SK-N-SH (cell line): ENCODE data around the gene GLIS1. TPM values are rescaled to one million over a fixed set of nuclear protein-coding genes. Genes with fewer than 3 reads are reported as not detected.

Experiments
- CTCF ChIA-PET: fragments of 300-600, 350-600 bp; formaldehyde crosslinking; extraction: SDS; loops from one replicate; lab custom pipeline; 2021; lab: Yijun Ruan, JAX
- POLR2A ChIA-PET: fragments of 350-600 bp; sonication (Branson Sonifier 250); formaldehyde crosslinking; extraction: SDS; loops from one replicate; lab custom pipeline; 2020; ENCODE audit warnings: antibody characterized with exemption, inconsistent platforms; lab: Yijun Ruan, JAX
- DNase-seq: peaks from one replicate; pipeline ENCODE4 v3.0.0; 2012
- H2AFZ ChIP-seq: fragments of 200-600 bp; sonication (generic); 2 replicates; pipeline ENCODE4 v1.8.1; 2016; ENCODE audit warnings: antibody characterized with exemption, mild to moderate bottlenecking, low read depth
- H3F3A ChIP-seq: fragments of 200-600 bp; sonication (generic); replicated peaks from 2 replicates; pipeline ENCODE3; 2016; ENCODE audit warnings: antibody characterized with exemption, mild to moderate bottlenecking; ENCODE audit not compliant: insufficient read depth
- H3K27ac ChIP-seq, 2 experiments: fragments of 200-500 bp in 1 of 2; fragments of 200-600 bp in 1 of 2; sonication (Bioruptor generic) in 1 of 2; sonication (generic), shearing (Covaris generic) in 1 of 2; 2 replicates each; pipeline versions ENCODE4 v1.5.1 to v1.6.1; 2014 to 2016; ENCODE audit warnings: low read depth in 2 of 2, inconsistent platforms in 1 of 2, low read length in 1 of 2, mild to moderate bottlenecking in 1 of 2, mixed read lengths in 1 of 2
- H3K27me3 ChIP-seq: fragments of 200-600 bp; sonication (generic), shearing (Covaris generic); 2 replicates; pipeline ENCODE4 v1.6.1; 2016; ENCODE audit warnings: mixed run types; ENCODE audit not compliant: insufficient read depth
- H3K36me3 ChIP-seq, 2 experiments: fragments of 200-500 bp in 1 of 2; fragments of 200-600 bp in 1 of 2; sonication (Bioruptor generic) in 1 of 2; sonication (generic) in 1 of 2; replicated peaks in 1 of 2; 2 replicates each; pipeline versions ENCODE3 to v1.5.1; 2014 to 2016; ENCODE audit warnings: low read length in 1 of 2, mild to moderate bottlenecking in 1 of 2; ENCODE audit not compliant: insufficient read depth in 2 of 2, control insufficient read depth in 1 of 2
- H3K4me1 ChIP-seq, 2 experiments: fragments of 200-500 bp in 1 of 2; fragments of 200-600 bp in 1 of 2; sonication (Bioruptor generic) in 1 of 2; sonication (generic), shearing (Covaris generic) in 1 of 2; 2 replicates each; pipeline versions ENCODE4 v1.5.1 to v1.6.1; 2014 to 2016; ENCODE audit warnings: low read depth in 1 of 2, low read length in 1 of 2, mixed run types in 1 of 2; ENCODE audit not compliant: insufficient read depth in 2 of 2, control insufficient read depth in 1 of 2
- H3K4me2 ChIP-seq: fragments of 200-600 bp; sonication (generic), shearing (Covaris generic); 2 replicates; pipeline ENCODE4 v1.6.1; 2017; ENCODE audit warnings: mixed run types
- H3K4me3 ChIP-seq, 2 experiments: fragments of 200-500 bp in 1 of 2; fragments of 200-600 bp in 1 of 2; sonication (Bioruptor generic) in 1 of 2; sonication (generic), shearing (Covaris generic) in 1 of 2; 2 replicates each; pipeline versions ENCODE4 v1.5.1 to v1.8.1; 2014 to 2016; ENCODE audit warnings: low read depth in 2 of 2, inconsistent platforms in 1 of 2, low read length in 1 of 2, mild to moderate bottlenecking in 1 of 2, mixed read lengths in 1 of 2, moderate library complexity in 1 of 2
- H3K79me2 ChIP-seq: fragments of 200-600 bp; sonication (generic); 2 replicates; pipeline ENCODE4 v1.8.1; 2017; ENCODE audit warnings: mild to moderate bottlenecking; ENCODE audit not compliant: insufficient read depth
- H3K9ac ChIP-seq: fragments of 200-600 bp; sonication (generic); 2 replicates; pipeline ENCODE4 v1.6.1; 2017; ENCODE audit warnings: mixed run types
- H3K9me2 ChIP-seq: fragments of 200-600 bp; sonication (generic); 2 replicates; pipeline ENCODE4 v1.6.1; 2017; ENCODE audit warnings: mixed run types
- H3K9me3 ChIP-seq: fragments of 200-600 bp; sonication (generic); 2 replicates; pipeline ENCODE4 v1.6.1; 2017; ENCODE audit warnings: mixed run types, mild to moderate bottlenecking, moderate library complexity
- H4K20me1 ChIP-seq: fragments of 200-600 bp; sonication (generic); 2 replicates; pipeline ENCODE4 v1.6.1; 2017; ENCODE audit warnings: mild to moderate bottlenecking, mixed run types; ENCODE audit not compliant: insufficient read depth
- ELF1 ChIP-seq: IDR thresholded peaks from 2 replicates; pipeline ENCODE4 v1.4.0; 2012
- EP300 ChIP-seq, 2 experiments: IDR thresholded peaks; 2 replicates each; pipeline versions ENCODE4 v1.4.0 to v1.6.1; 2012; ENCODE audit warnings: borderline replicate concordance in 1 of 2, low read depth in 1 of 2, low read length in 1 of 2
- FOXJ3 ChIP-seq: sonication (generic); formaldehyde crosslinking; IDR thresholded peaks from 2 replicates; pipeline ENCODE4 v1.5.1; 2020; ENCODE audit warnings: mild to moderate bottlenecking, missing genetic modification reagents
- FOXM1 ChIP-seq: IDR thresholded peaks from 2 replicates; pipeline ENCODE4 v1.4.0; 2012; ENCODE audit warnings: low read depth, mild to moderate bottlenecking
- GABPA ChIP-seq: IDR thresholded peaks from 2 replicates; pipeline ENCODE4 v1.4.0; 2012; ENCODE audit warnings: low read depth, mild to moderate bottlenecking
- GATA2 ChIP-seq: sonication (generic); formaldehyde crosslinking; IDR thresholded peaks from 2 replicates; pipeline ENCODE4 v1.5.0; 2020; ENCODE audit warnings: mild to moderate bottlenecking, missing genetic modification reagents
- JUND ChIP-seq: IDR thresholded peaks from 2 replicates; pipeline ENCODE4 v1.4.0; 2012
- MAX ChIP-seq: IDR thresholded peaks from 2 replicates; pipeline ENCODE4 v1.4.0; 2012; ENCODE audit warnings: low read depth
- MXI1 ChIP-seq: IDR thresholded peaks from 2 replicates; pipeline ENCODE4 v1.6.1; 2012; ENCODE audit warnings: mild to moderate bottlenecking, low read depth, low read length, improper control_type of control experiment
- NFIC ChIP-seq: IDR thresholded peaks from 2 replicates; pipeline ENCODE4 v1.4.0; 2012; ENCODE audit warnings: borderline replicate concordance
- NRF1 ChIP-seq: IDR thresholded peaks from 2 replicates; pipeline ENCODE4 v1.6.1; 2012; ENCODE audit warnings: low read depth, mild to moderate bottlenecking, low read length
- PBX3 ChIP-seq: IDR thresholded peaks from 2 replicates; pipeline ENCODE4; 2012
- POLR2AphosphoS5 ChIP-seq: IDR thresholded peaks from 2 replicates; pipeline ENCODE4 v1.6.1; 2012; ENCODE audit warnings: low read depth, low read length
- RAD21 ChIP-seq: IDR thresholded peaks from 2 replicates; pipeline ENCODE4 v1.6.1; 2012; ENCODE audit warnings: mild to moderate bottlenecking, low read length
- TAF1 ChIP-seq: IDR thresholded peaks from 2 replicates; pipeline ENCODE4 v1.6.1; 2012; ENCODE audit warnings: low read depth, mild to moderate bottlenecking, low read length, moderate library complexity, borderline replicate concordance
- USF1 ChIP-seq: IDR thresholded peaks from 2 replicates; pipeline ENCODE4 v1.4.0; 2012; ENCODE audit warnings: low read depth, borderline replicate concordance
- ZBTB33 ChIP-seq: IDR thresholded peaks from 2 replicates; pipeline ENCODE4 v1.4.0; 2012; ENCODE audit warnings: low read depth, borderline replicate concordance
- WGBS: methylation state at CpG from one replicate; pipeline ENCODE4 v1.1.6; 2017; ENCODE audit warnings: low lambda C conversion rate; 5-methylcytosine and 5-hydroxymethylcytosine counted together
- polyA plus RNA-seq, 3 experiments: library from polyadenylated mRNA; depleted of rRNA; stranded (reverse); fragments of >200 nt; gene quantifications; 2 replicates each; pipeline ENCODE4 v1.2.3, GENCODE V29; 2012

GLIS1 gene
- polyA plus RNA-seq, 1 of the 3 experiments (the other 2 are of a cell fraction) = 0.13 TPM

GRCh38 chr1:53686091-53686964 lies 52.6 kb downstream of the GLIS1 start:
- DNase-seq = no peak
- no peaks in the 10 kb centered on the region for H3K9me3 ChIP-seq
- peaks cover 4% of the 10 kb centered on the region for H3F3A ChIP-seq
- peak overlapping the region; percentile 75; the same call in 1 of the 2 replicates for H3K4me2 ChIP-seq
- no peaks in the 10 kb centered on the region for H3K27me3 ChIP-seq
- peak overlapping the region in 1 of 2 experiments; percentile 10; a peak in 2 of 4 replicates for H3K27ac ChIP-seq
- H4K20me1 ChIP-seq = no peaks in the 10 kb centered on the region
- H2AFZ ChIP-seq = no peak overlapping the region
- CTCF ChIA-PET = interaction anchor here (0.8 to 2.2 kb wide), 8 partner anchors 12 to 408 kb away, joined by 3 to 7 read pairs (median 5); no protein-coding TSS in a partner anchor
- no peaks in the 10 kb centered on the region for H3K9me2 ChIP-seq
- POLR2A ChIA-PET = no interaction called here
- no peaks in the 10 kb centered on the region for H3K79me2 ChIP-seq
- no peak overlapping the region for H3K4me3 ChIP-seq
- no peak overlapping the region for H3K9ac ChIP-seq
- TF ChIP-seq TAF1 (no peak), RAD21 (no peak), FOXM1 (no peak), FOXJ3 (CRISPR knock-in tag) (no peak), NRF1 (no peak), PBX3 (no peak), ZBTB33 (no peak), ELF1 (no peak), GATA2 (CRISPR knock-in tag) (no peak), NFIC (no peak)
- H3K4me1 ChIP-seq = peaks cover 15 to 66% of the 10 kb centered on the region in 2 experiments; a peak in 2 of 4 replicates
- H3K36me3 ChIP-seq = no peaks in the 10 kb centered on the region
- 82% methylated on average over 12 of the region's 13 CpGs for WGBS

GRCh38 chr1:53685272-53686051 lies 53.5 kb downstream of the GLIS1 start:
- H3K9me3 ChIP-seq = no peaks in the 10 kb centered on the region
- peak overlapping the region; percentile 75 for H3K4me2 ChIP-seq
- peaks cover 15 to 74% of the 10 kb centered on the region in 2 experiments; a peak in 2 of 4 replicates for H3K4me1 ChIP-seq
- no peaks in the 10 kb centered on the region for H3K36me3 ChIP-seq
- H3K79me2 ChIP-seq = no peaks in the 10 kb centered on the region
- no peaks in the 10 kb centered on the region for H3K9me2 ChIP-seq
- ChIA-PET CTCF (interaction anchor here (0.7 to 7.4 kb wide), 11 partner anchors 11 to 408 kb away, joined by 3 to 131 read pairs (median 3); no protein-coding TSS in a partner anchor), POLR2A (no interaction called here)
- peak overlapping the region in 1 of 2 experiments; percentile 23; a peak in 1 of 4 replicates for H3K4me3 ChIP-seq
- H3K27me3 ChIP-seq = no peaks in the 10 kb centered on the region
- no peak overlapping the region for H3K9ac ChIP-seq
- peaks cover 4% of the 10 kb centered on the region for H3F3A ChIP-seq
- WGBS = 12% methylated on average over 26 of the region's 28 CpGs
- DNase-seq = peak; percentile 85
- TF ChIP-seq JUND (no peak), EP300 (IDR thresholded peaks at IDR 0.05; ENCODE audit: borderline replicate concordance in 1 of 2, low read depth in 1 of 2, low read length in 1 of 2) (no peak), MAX (no peak), POLR2AphosphoS5 (no peak), GABPA (no peak), MXI1 (no peak), USF1 (no peak), TAF1 (no peak)
- 0 out of 2 replicates have a peak overlapping the region, but pooled peaks have one; percentile 45 for H2AFZ ChIP-seq
- no peaks in the 10 kb centered on the region for H4K20me1 ChIP-seq
- H3K27ac ChIP-seq = peak overlapping the region; percentile 27 to 50; a peak in 3 of 4 replicates
